ENCODE results near the gene SCN2B.

The SCN2B gene

DNA sequence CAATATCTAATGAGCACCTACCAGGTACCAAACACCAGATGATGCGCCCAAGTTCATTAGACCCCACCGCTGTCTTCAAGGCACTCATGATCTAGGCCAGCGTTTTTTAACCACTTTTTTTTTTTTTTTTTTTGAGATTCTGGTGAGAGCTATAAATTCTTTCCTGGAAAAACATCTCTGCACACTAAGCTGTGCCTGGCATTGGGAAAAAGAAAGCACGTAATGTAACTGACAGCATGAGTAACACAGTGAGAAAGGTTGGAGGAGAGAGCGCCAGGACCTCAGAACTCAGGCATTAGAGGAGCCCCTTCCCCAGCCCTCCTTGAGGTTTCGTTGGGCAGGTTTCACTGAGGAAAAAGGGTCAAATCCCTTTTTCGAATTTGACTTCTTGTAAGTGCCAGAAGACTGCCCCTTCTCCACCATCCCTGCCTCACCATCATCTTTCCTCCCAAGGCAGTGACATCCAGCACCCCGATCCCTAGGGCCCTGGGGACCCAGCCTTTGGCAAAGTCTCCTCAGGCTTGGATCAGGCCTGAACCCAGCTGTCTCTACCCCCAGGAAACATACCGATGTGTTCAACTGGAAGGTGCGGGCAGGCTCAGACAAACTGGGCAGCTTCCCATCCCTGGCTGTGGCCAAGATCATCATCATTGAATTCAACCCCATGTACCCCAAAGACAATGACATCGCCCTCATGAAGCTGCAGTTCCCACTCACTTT, 63.6 kb downstream of the SCN2B start:
- no peak overlapping the region for H3K4me3 ChIP-seq (ENCODE audit: low read length)
- H3K27me3 ChIP-seq (ENCODE audit: control insufficient read depth, insufficient read depth, low read length) = no peaks in the 10 kb centered on the region
- no peaks in the 10 kb centered on the region for H3K9me3 ChIP-seq (ENCODE audit: control insufficient read depth, low read length)
- H3K4me1 ChIP-seq (ENCODE audit: control insufficient read depth, insufficient read depth, low read length) = peaks cover 6% of the 10 kb centered on the region
- peaks cover 6% of the 10 kb centered on the region for H3K36me3 ChIP-seq (ENCODE audit: control insufficient read depth, insufficient read depth, low read length)
- H3K9ac ChIP-seq (ENCODE audit: low read length) = no peak overlapping the region

Measured in mucosa of stomach (tissue), 1 donor.